K562 (cell line): ENCODE data around the gene FCHSD1. TPM values are rescaled to one million over a fixed set of nuclear protein-coding genes. Genes with fewer than 3 reads are reported as not detected.

Experiments used
- CBX1 ChIP-seq: sonication (generic); IDR thresholded peaks from 2 replicates; pipeline ENCODE4 v1.6.1; 2016; ENCODE audit warnings: antibody characterized with exemption, low read depth, mild to moderate bottlenecking
- CTBP1 ChIP-seq: fragments of 450-650 bp; IDR thresholded peaks from 2 replicates; pipeline ENCODE4 v1.6.1; 2016; ENCODE audit warnings: borderline replicate concordance
- FOXK2 ChIP-seq, 2 experiments: fragments of 450-650 bp; IDR thresholded peaks in 1 of 2; conservative IDR thresholded peaks in 1 of 2; 2 replicates each; pipeline ENCODE4 v1.6.1; 2016; ENCODE audit warnings: low read depth in 2 of 2, mild to moderate bottlenecking in 1 of 2
- HDAC1 ChIP-seq, 2 experiments: fragments of 450-650 bp; IDR thresholded peaks; 2 replicates each; pipeline ENCODE4 v1.6.1; 2016 to 2017; ENCODE audit warnings: inconsistent platforms in 1 of 2, mild to moderate bottlenecking in 1 of 2, moderate library complexity in 1 of 2
- KLF13 ChIP-seq: fragments of 450-650 bp; IDR thresholded peaks from 2 replicates; pipeline ENCODE4 v1.6.1; 2016; ENCODE audit warnings: missing genetic modification characterization, low read depth, mild to moderate bottlenecking, missing compliant biosample characterization, moderate library complexity, borderline replicate concordance
- MED1 ChIP-seq: sonication (generic); formaldehyde crosslinking; IDR thresholded peaks from 2 replicates; pipeline ENCODE4 v1.8.1; 2023; ENCODE audit warnings: missing genetic modification reagents, borderline replicate concordance
- MTA2 ChIP-seq: fragments of 450-650 bp; IDR thresholded peaks from 2 replicates; pipeline ENCODE4 v1.6.1; 2016; ENCODE audit warnings: low read depth
- TRIM24 ChIP-seq, 2 experiments: fragments of 450-650 bp; IDR thresholded peaks; 2 replicates each; pipeline ENCODE4 v1.6.1; 2016
- YY1 ChIP-seq, 3 experiments: IDR thresholded peaks; 2 replicates each; pipeline ENCODE4 v1.6.1; 2011; ENCODE audit warnings: low read length in 2 of 3, mild to moderate bottlenecking in 2 of 3, moderate library complexity in 2 of 3, borderline replicate concordance in 1 of 3, control low read depth in 1 of 3, low read depth in 1 of 3; ENCODE audit not compliant: insufficient read depth in 3 of 3, insufficient replicate concordance in 2 of 3, control insufficient read depth in 1 of 3, insufficient read length in 1 of 3; ENCODE audit errors: extremely low read depth in 1 of 3
- polyA plus RNA-seq, 8 experiments: library from polyadenylated mRNA; depleted of rRNA in 4 of 8; stranded (reverse) in 5 of 8; unstranded in 3 of 8; fragments of >200 nt; fragmentation: Nextera tagmentation in 2 of 8; fragmentation: Illumina TruSeq in 1 of 8; extraction: Ambion mirVana in 2 of 8; extraction: Trizol in 1 of 8; gene quantifications; 2 replicates each; pipeline versions ENCODE4 v1.2.1 to v1.2.3, GENCODE V29; 2011 to 2014; ENCODE audit warnings: inconsistent platforms in 1 of 8, missing spikeins in 1 of 8
- total RNA-seq, 7 experiments: library from RNA; depleted of rRNA in 6 of 7; stranded (reverse); fragments of >200 nt in 6 of 7; fragmentation: Illumina TruSeq in 2 of 7; extraction: Trizol in 2 of 7; gene quantifications; 2 replicates each; pipeline versions ENCODE4 v1.2.1 to v1.2.3, GENCODE V29; 2011 to 2021; ENCODE audit warnings: low replicate concordance in 1 of 7
- TF ChIP-seq, protein P1 (sequence below): IDR thresholded peaks from 2 replicates; pipeline ENCODE4 v1.6.1; 2012; ENCODE audit warnings: low read depth, low read length, improper control_type of control experiment, borderline replicate concordance
- TF ChIP-seq, protein P2 (sequence below): fragments of 450-650 bp; IDR thresholded peaks from 2 replicates; pipeline ENCODE4 v1.6.1; 2016; ENCODE audit warnings: low read depth
- TF ChIP-seq, protein P3 (sequence below): sonication (generic); IDR thresholded peaks from 2 replicates; pipeline ENCODE4 v1.6.1; 2016
- TF ChIP-seq, protein P4 (sequence below): sonication (generic); formaldehyde crosslinking; IDR thresholded peaks from 2 replicates; pipeline ENCODE4 v1.8.0; 2022; ENCODE audit warnings: mild to moderate bottlenecking, missing genetic modification reagents, borderline replicate concordance

Gene FCHSD1
- total and polyA plus RNA-seq, 9 of the 15 experiments (the other 6 are each of a cell fraction or from before 2014, with no cell fraction given) = 0.35 to 37.5 (median 13.6) TPM

DNA sequence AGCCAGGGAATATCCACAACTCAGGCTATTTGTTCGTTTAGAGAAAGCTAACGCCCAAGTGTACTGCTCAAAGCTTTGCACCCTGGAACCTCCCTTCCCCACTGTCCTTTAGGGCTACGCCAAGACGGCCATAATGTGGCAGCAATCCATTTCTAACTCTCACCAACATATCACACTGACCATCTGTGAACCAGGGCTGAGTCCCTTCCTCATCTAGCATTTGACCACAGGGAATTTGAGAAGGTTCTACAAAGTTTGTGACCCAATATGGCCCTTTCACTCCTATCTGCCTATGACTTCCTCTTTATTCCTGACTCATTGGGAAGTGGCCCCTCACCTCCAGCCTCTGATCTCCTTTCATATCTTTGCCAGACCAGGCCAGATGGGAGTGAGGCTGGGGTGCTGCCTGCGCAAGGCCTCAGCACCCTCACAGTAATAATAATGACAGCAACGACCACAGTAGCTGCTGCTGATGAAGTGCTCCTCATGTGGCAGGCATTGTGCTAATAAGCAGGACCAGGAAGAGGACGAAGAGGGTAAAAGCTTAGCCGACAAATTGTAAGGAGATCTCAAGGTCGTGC is 40.2 kb upstream of the FCHSD1 start (continued):
- TF ChIP-seq, protein P1, sequence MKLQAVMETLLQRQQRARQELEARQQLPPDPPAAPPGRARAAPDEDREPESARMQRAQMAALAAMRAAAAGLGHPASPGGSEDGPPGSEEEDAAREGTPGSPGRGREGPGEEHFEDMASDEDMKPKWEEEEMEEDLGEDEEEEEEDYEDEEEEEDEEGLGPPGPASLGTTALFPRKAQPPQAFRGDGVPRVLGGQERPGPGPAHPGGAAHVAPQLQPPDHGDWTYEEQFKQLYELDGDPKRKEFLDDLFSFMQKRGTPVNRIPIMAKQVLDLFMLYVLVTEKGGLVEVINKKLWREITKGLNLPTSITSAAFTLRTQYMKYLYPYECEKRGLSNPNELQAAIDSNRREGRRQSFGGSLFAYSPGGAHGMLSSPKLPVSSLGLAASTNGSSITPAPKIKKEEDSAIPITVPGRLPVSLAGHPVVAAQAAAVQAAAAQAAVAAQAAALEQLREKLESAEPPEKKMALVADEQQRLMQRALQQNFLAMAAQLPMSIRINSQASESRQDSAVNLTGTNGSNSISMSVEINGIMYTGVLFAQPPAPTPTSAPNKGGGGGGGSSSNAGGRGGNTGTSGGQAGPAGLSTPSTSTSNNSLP = peak; percentile 93
- TF ChIP-seq HDAC1 (IDR thresholded peaks at IDR 0.05) (peak in 1 of 2 experiments; percentile 52; a peak in 2 of 4 replicates), CTBP1 (peak; percentile 85), TRIM24 (IDR thresholded peaks at IDR 0.05) (peak; percentile 88 to 91), MTA2 (peak; percentile 84), YY1 (IDR thresholded peaks at IDR 0.05; ENCODE audit: borderline replicate concordance in 1 of 3, control insufficient read depth in 1 of 3, extremely low read depth in 1 of 3, insufficient read depth in 3 of 3, insufficient read length in 1 of 3, insufficient replicate concordance in 2 of 3, low read depth in 1 of 3, low read length in 2 of 3) (peak in 1 of 3 experiments; percentile 72), KLF13 (tag) (peak; percentile 43; the same call in 1 of the 2 replicates), FOXK2 (conservative IDR thresholded peaks at IDR 0.05 in 1 of 2, IDR thresholded peaks at IDR 0.05 in 1 of 2; ENCODE audit: low read depth in 2 of 2) (no peak; a peak in 1 of 4 replicates), MED1 (CRISPR knock-in tag) (no peak), CBX1 (no peak)
- TF ChIP-seq, protein P2, sequence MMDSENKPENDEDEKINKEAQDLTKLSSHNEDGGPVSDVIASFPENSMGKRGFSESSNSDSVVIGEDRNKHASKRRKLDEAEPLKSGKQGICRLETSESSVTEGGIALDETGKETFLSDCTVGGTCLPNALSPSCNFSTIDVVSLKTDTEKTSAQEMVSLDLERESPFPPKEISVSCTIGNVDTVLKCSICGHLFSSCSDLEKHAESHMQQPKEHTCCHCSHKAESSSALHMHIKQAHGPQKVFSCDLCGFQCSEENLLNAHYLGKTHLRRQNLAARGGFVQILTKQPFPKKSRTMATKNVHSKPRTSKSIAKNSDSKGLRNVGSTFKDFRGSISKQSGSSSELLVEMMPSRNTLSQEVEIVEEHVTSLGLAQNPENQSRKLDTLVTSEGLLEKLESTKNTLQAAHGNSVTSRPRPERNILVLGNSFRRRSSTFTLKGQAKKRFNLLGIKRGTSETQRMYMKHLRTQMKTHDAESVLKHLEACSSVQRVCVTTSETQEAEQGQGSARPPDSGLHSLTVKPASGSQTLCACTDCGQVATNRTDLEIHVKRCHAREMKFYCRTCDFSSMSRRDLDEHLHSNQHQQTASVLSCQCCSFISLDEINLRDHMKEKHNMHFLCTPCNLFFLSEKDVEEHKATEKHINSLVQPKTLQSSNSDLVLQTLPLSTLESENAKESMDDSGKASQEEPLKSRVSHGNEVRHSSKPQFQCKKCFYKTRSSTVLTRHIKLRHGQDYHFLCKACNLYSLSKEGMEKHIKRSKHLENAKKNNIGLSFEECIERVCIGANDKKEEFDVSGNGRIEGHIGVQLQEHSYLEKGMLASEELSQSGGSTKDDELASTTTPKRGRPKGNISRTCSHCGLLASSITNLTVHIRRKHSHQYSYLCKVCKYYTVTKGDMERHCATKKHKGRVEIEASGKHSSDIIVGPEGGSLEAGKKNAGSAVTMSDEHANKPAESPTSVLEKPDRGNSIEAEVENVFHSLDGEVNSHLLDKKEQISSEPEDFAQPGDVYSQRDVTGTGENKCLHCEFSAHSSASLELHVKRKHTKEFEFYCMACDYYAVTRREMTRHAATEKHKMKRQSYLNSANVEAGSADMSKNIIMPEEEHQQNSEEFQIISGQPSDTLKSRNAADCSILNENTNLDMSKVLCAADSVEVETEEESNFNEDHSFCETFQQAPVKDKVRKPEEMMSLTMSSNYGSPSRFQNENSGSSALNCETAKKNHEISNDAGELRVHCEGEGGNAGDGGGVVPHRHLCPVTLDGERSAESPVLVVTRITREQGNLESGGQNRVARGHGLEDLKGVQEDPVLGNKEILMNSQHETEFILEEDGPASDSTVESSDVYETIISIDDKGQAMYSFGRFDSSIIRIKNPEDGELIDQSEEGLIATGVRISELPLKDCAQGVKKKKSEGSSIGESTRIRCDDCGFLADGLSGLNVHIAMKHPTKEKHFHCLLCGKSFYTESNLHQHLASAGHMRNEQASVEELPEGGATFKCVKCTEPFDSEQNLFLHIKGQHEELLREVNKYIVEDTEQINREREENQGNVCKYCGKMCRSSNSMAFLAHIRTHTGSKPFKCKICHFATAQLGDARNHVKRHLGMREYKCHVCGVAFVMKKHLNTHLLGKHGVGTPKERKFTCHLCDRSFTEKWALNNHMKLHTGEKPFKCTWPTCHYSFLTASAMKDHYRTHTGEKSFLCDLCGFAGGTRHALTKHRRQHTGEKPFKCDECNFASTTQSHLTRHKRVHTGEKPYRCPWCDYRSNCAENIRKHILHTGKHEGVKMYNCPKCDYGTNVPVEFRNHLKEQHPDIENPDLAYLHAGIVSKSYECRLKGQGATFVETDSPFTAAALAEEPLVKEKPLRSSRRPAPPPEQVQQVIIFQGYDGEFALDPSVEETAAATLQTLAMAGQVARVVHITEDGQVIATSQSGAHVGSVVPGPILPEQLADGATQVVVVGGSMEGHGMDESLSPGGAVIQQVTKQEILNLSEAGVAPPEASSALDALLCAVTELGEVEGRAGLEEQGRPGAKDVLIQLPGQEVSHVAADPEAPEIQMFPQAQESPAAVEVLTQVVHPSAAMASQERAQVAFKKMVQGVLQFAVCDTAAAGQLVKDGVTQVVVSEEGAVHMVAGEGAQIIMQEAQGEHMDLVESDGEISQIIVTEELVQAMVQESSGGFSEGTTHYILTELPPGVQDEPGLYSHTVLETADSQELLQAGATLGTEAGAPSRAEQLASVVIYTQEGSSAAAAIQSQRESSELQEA = no peak
- TF ChIP-seq, protein P3, sequence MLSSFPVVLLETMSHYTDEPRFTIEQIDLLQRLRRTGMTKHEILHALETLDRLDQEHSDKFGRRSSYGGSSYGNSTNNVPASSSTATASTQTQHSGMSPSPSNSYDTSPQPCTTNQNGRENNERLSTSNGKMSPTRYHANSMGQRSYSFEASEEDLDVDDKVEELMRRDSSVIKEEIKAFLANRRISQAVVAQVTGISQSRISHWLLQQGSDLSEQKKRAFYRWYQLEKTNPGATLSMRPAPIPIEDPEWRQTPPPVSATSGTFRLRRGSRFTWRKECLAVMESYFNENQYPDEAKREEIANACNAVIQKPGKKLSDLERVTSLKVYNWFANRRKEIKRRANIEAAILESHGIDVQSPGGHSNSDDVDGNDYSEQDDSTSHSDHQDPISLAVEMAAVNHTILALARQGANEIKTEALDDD = 0 out of 2 replicates have a peak, but pooled peaks have one; percentile 54
- TF ChIP-seq, protein P4, sequence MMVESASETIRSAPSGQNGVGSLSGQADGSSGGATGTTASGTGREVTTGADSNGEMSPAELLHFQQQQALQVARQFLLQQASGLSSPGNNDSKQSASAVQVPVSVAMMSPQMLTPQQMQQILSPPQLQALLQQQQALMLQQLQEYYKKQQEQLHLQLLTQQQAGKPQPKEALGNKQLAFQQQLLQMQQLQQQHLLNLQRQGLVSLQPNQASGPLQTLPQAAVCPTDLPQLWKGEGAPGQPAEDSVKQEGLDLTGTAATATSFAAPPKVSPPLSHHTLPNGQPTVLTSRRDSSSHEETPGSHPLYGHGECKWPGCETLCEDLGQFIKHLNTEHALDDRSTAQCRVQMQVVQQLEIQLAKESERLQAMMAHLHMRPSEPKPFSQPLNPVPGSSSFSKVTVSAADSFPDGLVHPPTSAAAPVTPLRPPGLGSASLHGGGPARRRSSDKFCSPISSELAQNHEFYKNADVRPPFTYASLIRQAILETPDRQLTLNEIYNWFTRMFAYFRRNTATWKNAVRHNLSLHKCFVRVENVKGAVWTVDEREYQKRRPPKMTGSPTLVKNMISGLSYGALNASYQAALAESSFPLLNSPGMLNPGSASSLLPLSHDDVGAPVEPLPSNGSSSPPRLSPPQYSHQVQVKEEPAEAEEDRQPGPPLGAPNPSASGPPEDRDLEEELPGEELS (CRISPR knock-in tag) = 0 out of 2 replicates have a peak, but pooled peaks have one; percentile 23
